ENCODE results near the gene SERBP1.

- TF ChIP-seq CSDC2 (CRISPR knock-in tag; IDR thresholded peaks at IDR 0.05) (no peak), ZC3H10 (CRISPR knock-in tag; IDR thresholded peaks at IDR 0.05) (no peak), ISL1 (CRISPR knock-in tag; IDR thresholded peaks at IDR 0.05) (no peak), TSHZ2 (CRISPR knock-in tag; IDR thresholded peaks at IDR 0.05) (no peak), ZFP3 (CRISPR knock-in tag; IDR thresholded peaks at IDR 0.05) (no peak), SNAI2 (CRISPR knock-in tag; IDR thresholded peaks at IDR 0.05) (no peak), CREB5 (CRISPR knock-in tag; IDR thresholded peaks at IDR 0.05; ENCODE audit: low read depth) (no peak), ESRRG (CRISPR knock-in tag; IDR thresholded peaks at IDR 0.05) (no peak), ZNF565 (CRISPR knock-in tag; conservative IDR thresholded peaks at IDR 0.05; ENCODE audit: low read depth) (no peak), PATZ1 (CRISPR knock-in tag; IDR thresholded peaks at IDR 0.05; ENCODE audit: borderline replicate concordance) (no peak), BACH2 (CRISPR knock-in tag; IDR thresholded peaks at IDR 0.05; ENCODE audit: borderline replicate concordance) (no peak), RARB (CRISPR knock-in tag; IDR thresholded peaks at IDR 0.05) (no peak), OSR1 (CRISPR knock-in tag; IDR thresholded peaks at IDR 0.05) (no peak)
Observed at GRCh38 chr1:67407498-67407897, 22.7 kb downstream of the SERBP1 start.
